GM20000 (cell line): ENCODE data around the gene TENT5C.

Experiments
- DNase-seq: peaks from one replicate; pipeline ENCODE4 v3.0.0; 2012; ENCODE audit warnings: low spot score
- TF ChIP-seq, protein P1 (sequence below): IDR thresholded peaks from 2 replicates; pipeline ENCODE4 v1.5.1; 2012; ENCODE audit warnings: mild to moderate bottlenecking, control low read depth; ENCODE audit errors: extremely low read depth, missing control alignments

The TENT5C gene

GRCh38 chr1:117610036-117610435 lies 4.2 kb downstream of the TENT5C start:
- TF ChIP-seq, protein P1, sequence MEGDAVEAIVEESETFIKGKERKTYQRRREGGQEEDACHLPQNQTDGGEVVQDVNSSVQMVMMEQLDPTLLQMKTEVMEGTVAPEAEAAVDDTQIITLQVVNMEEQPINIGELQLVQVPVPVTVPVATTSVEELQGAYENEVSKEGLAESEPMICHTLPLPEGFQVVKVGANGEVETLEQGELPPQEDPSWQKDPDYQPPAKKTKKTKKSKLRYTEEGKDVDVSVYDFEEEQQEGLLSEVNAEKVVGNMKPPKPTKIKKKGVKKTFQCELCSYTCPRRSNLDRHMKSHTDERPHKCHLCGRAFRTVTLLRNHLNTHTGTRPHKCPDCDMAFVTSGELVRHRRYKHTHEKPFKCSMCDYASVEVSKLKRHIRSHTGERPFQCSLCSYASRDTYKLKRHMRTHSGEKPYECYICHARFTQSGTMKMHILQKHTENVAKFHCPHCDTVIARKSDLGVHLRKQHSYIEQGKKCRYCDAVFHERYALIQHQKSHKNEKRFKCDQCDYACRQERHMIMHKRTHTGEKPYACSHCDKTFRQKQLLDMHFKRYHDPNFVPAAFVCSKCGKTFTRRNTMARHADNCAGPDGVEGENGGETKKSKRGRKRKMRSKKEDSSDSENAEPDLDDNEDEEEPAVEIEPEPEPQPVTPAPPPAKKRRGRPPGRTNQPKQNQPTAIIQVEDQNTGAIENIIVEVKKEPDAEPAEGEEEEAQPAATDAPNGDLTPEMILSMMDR: no peak
- no peak for DNase-seq

DNA sequence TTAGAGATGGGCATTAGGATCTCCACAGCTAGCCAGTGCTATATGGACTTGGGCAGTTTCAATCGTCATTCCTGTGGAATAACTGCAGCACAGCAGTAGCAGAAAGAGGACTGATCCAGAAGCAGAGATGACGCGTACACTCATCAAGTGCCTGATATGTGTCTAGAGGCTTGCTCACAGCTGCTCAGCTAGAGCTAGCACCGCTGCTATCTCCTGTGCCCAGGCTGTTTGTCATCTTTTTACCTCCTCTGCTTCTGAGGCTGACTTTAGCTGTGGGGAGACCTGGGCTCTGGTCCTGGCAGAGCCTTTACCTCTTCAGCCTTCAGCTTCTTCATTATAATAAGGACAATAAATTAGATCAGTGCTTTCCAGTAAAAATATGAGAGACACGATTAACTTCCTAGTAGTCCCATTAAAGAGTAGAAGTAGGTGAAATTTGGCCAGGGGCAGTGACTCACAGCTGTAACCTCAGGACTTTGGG lies 5.3 kb downstream of the TENT5C start:
- TF ChIP-seq, protein P1: no peak
- DNase-seq: no peak

DNA sequence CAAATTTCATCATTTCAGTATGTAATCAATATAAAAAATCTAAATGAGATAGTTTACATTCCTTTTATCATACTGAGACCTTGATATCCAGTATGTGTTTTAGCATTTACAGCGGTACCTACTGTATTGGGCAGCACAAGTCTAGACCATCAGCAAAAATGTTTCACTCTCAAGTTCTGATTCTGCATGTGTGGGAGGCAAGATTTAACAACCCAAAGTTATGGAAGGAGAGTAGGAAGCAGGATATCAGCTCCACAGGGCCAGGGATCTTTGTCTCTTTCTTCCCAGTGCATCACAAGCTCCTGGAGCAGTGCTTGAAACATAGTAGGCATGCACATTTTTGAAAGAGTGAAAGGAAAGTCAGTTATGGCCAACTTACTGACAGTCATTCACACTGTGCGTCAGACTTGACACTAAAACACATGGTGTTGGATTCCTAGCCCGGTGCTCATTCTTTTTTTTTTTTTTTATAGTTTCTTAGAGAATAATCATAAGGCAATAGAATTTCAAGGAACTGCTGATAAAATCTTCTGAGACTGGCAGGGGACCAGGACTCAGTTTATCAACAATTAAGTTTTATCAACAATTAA lies 6.1 kb downstream of the TENT5C start:
- TF ChIP-seq, protein P1: no peak
- no peak for DNase-seq

GRCh38 chr1:117612517-117613248 lies 6.8 kb downstream of the TENT5C start:
- TF ChIP-seq, protein P1: no peak
- no peak for DNase-seq

GRCh38 chr1:117613249-117613968 lies 7.6 kb downstream of the TENT5C start:
- no peak for DNase-seq
- TF ChIP-seq, protein P1: no peak

- no peak for DNase-seq
- TF ChIP-seq, protein P1: no peak
These were observed 8.3 kb downstream of the TENT5C start for GRCh38 chr1:117613969-117614729.

DNA sequence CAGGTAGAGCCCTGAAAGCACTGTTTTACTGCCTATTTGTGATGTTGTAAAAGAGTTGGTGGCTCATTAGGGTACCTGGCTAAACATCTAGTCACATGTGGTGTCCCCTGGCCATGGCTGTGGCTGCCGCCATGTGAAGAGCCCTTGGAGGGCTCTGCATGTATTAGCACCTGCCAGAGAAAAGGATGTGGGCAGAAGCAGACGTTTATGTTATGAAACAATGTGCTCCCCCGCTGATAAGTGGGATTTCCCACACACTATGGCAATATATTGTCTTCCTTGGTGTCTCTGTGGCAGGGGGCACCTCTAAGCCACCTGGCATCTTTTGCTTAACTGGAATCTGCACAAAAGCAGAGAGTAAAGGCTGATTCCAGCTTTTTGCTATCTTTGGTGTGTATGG lies 9.6 kb downstream of the TENT5C start:
- TF ChIP-seq, protein P1: no peak
- no peak for DNase-seq
